Hepatocyte (in vitro differentiated cells): ENCODE measurements around the gene NEUROD2. TPM values are rescaled to one million over a fixed set of nuclear protein-coding genes. Genes with fewer than 3 reads are reported as not detected.

Source experiments
- DNase-seq: peaks from one replicate; pipeline ENCODE4 v3.0.0-alpha.2; 2016; ENCODE audit warnings: low spot score
- H2AFZ ChIP-seq: fragments of 200-600 bp; sonication (generic); 2 replicates; pipeline ENCODE4 v1.6.0; 2016; ENCODE audit warnings: antibody characterized with exemption, mild to moderate bottlenecking
- H3K27ac ChIP-seq: fragments of 200-600 bp; sonication (generic); 2 replicates; pipeline ENCODE4 v1.5.1; 2016; ENCODE audit warnings: mild to moderate bottlenecking
- H3K27me3 ChIP-seq: fragments of 200-600 bp; sonication (generic); 2 replicates; pipeline ENCODE4 v1.6.1; 2016
- H3K36me3 ChIP-seq: fragments of 200-600 bp; sonication (generic); replicated peaks from 2 replicates; pipeline ENCODE4 v1.5.1; 2016; ENCODE audit warnings: low read depth; ENCODE audit not compliant: insufficient read depth
- H3K4me1 ChIP-seq: fragments of 200-600 bp; sonication (generic); 2 replicates; pipeline ENCODE4 v1.5.1; 2016; ENCODE audit warnings: mild to moderate bottlenecking, moderate library complexity; ENCODE audit not compliant: insufficient read depth
- H3K4me2 ChIP-seq: fragments of 200-600 bp; sonication (generic); 2 replicates; pipeline ENCODE4 v1.6.0; 2016
- H3K4me3 ChIP-seq: fragments of 200-600 bp; sonication (generic); 2 replicates; pipeline ENCODE4 v1.5.1; 2016; ENCODE audit warnings: mild to moderate bottlenecking
- H3K79me2 ChIP-seq: fragments of 200-600 bp; sonication (generic); 2 replicates; pipeline ENCODE4 v1.6.0; 2017; ENCODE audit warnings: mild to moderate bottlenecking
- H3K9me2 ChIP-seq: fragments of 200-600 bp; sonication (generic); replicated peaks from 2 replicates; pipeline ENCODE4 v1.6.0; 2017; ENCODE audit warnings: mild to moderate bottlenecking; ENCODE audit not compliant: insufficient read depth
- H3K9me3 ChIP-seq: fragments of 200-600 bp; sonication (generic); 2 replicates; pipeline ENCODE4 v1.5.1; 2016; ENCODE audit warnings: low read depth, mild to moderate bottlenecking
- H4K20me1 ChIP-seq: fragments of 200-600 bp; sonication (generic); 2 replicates; pipeline ENCODE4 v1.6.0; 2016; ENCODE audit warnings: mild to moderate bottlenecking; ENCODE audit not compliant: insufficient read depth, poor library complexity, severe bottlenecking
- CTCF ChIP-seq: fragments of 200-600 bp; sonication (generic); IDR thresholded peaks from 2 replicates; pipeline ENCODE4 v1.5.1; 2016; ENCODE audit warnings: antibody characterized with exemption, mild to moderate bottlenecking; ENCODE audit not compliant: poor library complexity
- EZH2 ChIP-seq: fragments of 200-600 bp; sonication (generic); IDR thresholded peaks from 2 replicates; pipeline ENCODE4 v1.6.1; 2016; ENCODE audit warnings: antibody characterized with exemption, mild to moderate bottlenecking, borderline replicate concordance
- EZH2phosphoT487 ChIP-seq: fragments of 200-600 bp; sonication (generic); IDR thresholded peaks from one replicate; pipeline ENCODE4 v1.6.1; 2018; ENCODE audit warnings: antibody characterized with exemption, mild to moderate bottlenecking, low read depth, moderate library complexity; ENCODE audit not compliant: unreplicated experiment, severe bottlenecking
- WGBS: methylation state at CpG from one replicate; pipeline ENCODE4 v1.1.6; 2016; ENCODE audit warnings: low lambda C conversion rate; ENCODE audit errors: missing lambda C conversion rate; 5-methylcytosine and 5-hydroxymethylcytosine counted together
- polyA plus RNA-seq: library from polyadenylated mRNA; unstranded; fragments of >200 nt; fragmentation: Nextera tagmentation; extraction: Ambion mirVana; gene quantifications from 2 replicates; pipeline ENCODE4 v1.2.1, GENCODE V29; 2016
- total RNA-seq: library from RNA; depleted of rRNA; stranded (reverse); fragments of >200 nt; gene quantifications from 2 replicates; pipeline ENCODE4 v1.2.3, GENCODE V29; 2014

Gene NEUROD2
- total and polyA plus RNA-seq, 2 experiments from 2014 or later, result not detected

GRCh38 chr17:39640591-39641031, 32.9 kb upstream of the NEUROD2 start:
- no peak for DNase-seq
- no peaks in the 10 kb centered on the region for H3K9me3 ChIP-seq
- no peak for TF ChIP-seq CTCF
- no peak for TF ChIP-seq EZH2
- TF ChIP-seq EZH2phosphoT487, result no peak
- WGBS, result 78% methylated on average over 4 of the region's 4 CpGs
- no peaks in the 10 kb centered on the region for H3K27me3 ChIP-seq
- no peak overlapping the region for H3K4me3 ChIP-seq
- H3K27ac ChIP-seq, result no peak overlapping the region
- H2AFZ ChIP-seq, result no peak overlapping the region
- H3K79me2 ChIP-seq, result peaks cover 84% of the 10 kb centered on the region
- H3K36me3 ChIP-seq, result no peaks in the 10 kb centered on the region
- H3K4me2 ChIP-seq, result peak overlapping the region; percentile 16
- H3K4me1 ChIP-seq, result peaks cover 38% of the 10 kb centered on the region
- no peaks in the 10 kb centered on the region for H3K9me2 ChIP-seq
- peaks cover 9% of the 10 kb centered on the region for H4K20me1 ChIP-seq

DNA sequence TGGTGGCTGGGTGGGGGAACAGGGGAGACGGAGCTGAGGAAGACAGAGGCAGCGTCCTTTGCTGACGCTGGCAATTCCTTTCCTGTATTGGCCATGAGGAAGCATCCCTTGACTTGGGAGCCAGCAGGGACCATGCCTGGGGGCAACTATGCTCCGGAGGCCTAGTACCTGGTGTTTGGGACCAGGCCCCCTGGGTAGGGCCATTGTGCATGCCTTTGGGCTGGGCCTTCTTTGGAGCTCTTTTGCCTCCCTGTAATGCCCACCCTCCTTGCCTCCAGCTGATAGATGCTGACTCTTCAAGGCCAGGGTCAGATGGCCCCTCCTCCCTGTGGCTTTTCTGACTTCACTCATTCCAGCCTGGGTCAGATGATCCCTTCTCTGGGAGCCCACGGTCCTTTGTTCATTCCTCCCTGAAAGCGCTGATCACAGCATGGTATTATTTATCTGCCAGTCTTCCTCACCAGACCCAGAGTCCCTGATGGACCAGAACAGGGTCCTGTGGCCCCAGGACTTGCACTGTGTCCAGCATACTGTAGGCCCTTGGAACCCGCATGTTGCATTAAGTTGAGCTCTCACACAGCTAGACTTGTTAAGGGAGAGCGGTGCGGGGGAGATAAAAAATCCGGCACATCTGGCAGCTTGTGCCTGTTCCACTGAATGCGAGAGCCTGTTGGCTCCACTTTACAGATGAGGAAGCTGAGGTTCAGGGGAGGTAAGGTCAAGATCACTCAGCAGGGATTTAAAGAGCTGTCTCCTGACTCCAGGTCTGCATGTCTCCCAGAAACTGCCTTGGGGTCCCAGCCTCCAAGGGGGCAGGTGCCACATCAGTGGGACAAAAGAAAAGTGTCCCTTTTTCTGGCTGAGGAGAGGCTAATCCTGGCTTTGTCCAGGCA, 32.1 kb upstream of the NEUROD2 start:
- Histone ChIP-seq H3K27ac (no peak overlapping the region), H3K36me3 (no peaks in the 10 kb centered on the region), H3K79me2 (peaks cover 76% of the 10 kb centered on the region), H2AFZ (no peak overlapping the region), H3K27me3 (no peaks in the 10 kb centered on the region), H3K9me2 (no peaks in the 10 kb centered on the region), H3K4me1 (peaks cover 38% of the 10 kb centered on the region), H3K4me3 (no peak overlapping the region), H3K9me3 (no peaks in the 10 kb centered on the region), H4K20me1 (peaks cover 9% of the 10 kb centered on the region), H3K4me2 (peak overlapping the region; percentile 87)
- TF ChIP-seq EZH2phosphoT487 (no peak), EZH2 (no peak), CTCF (no peak)
- DNase-seq, result no peak
- 85% methylated on average over 11 of the region's 11 CpGs for WGBS

DNA sequence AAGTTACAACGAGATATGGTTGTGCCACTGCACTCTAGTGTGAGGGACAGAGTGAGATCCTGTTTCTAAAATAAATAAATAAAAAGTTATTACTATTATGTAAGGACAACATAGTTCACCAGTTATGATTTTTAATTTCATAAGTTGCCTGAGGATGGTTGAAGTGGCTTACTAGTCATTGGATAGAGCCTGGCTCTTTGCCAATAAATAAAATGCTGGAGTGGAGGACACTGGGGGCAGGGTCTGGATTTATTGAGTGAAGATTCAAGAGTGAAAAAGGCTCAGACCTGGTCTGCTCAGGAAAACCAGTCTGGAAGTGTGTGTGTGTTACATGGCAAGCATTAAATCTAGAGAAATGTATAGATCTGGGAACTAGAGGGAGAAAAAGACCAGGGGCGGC, 31.3 kb upstream of the NEUROD2 start:
- H3K79me2 ChIP-seq, result peaks cover 69% of the 10 kb centered on the region

More for the DNA sequence above, 31.3 kb upstream of the NEUROD2 start:
- Histone ChIP-seq H3K36me3 (no peaks in the 10 kb centered on the region), H3K9me2 (no peaks in the 10 kb centered on the region), H3K9me3 (no peaks in the 10 kb centered on the region), H4K20me1 (peaks cover 9% of the 10 kb centered on the region), H3K27ac (no peak overlapping the region), H3K4me2 (peak overlapping the region; percentile 87), H2AFZ (no peak overlapping the region), H3K27me3 (no peaks in the 10 kb centered on the region), H3K4me3 (no peak overlapping the region), H3K4me1 (peaks cover 38% of the 10 kb centered on the region)
- TF ChIP-seq CTCF, result no peak
- TF ChIP-seq EZH2phosphoT487, result no peak
- no peak for DNase-seq
- 80% methylated on average over 2 of the region's 2 CpGs for WGBS
